GM21717 (cell line): Measurements from ENCODE around the gene ATAD2B.
"Not testable (repeated sequence)": the region's sequence is repeated elsewhere in the genome, so short reads cannot be mapped to it uniquely, and the experiment has no call there.

Experiments used
- ATAC-seq: cut with Tn5 transposase; IDR thresholded peaks from one replicate; pipeline ENCODE4 v1.9.1; 2021; ENCODE audit warnings: mild to moderate bottlenecking, moderate library complexity; ENCODE audit not compliant: unreplicated experiment

ATAD2B gene

DNA sequence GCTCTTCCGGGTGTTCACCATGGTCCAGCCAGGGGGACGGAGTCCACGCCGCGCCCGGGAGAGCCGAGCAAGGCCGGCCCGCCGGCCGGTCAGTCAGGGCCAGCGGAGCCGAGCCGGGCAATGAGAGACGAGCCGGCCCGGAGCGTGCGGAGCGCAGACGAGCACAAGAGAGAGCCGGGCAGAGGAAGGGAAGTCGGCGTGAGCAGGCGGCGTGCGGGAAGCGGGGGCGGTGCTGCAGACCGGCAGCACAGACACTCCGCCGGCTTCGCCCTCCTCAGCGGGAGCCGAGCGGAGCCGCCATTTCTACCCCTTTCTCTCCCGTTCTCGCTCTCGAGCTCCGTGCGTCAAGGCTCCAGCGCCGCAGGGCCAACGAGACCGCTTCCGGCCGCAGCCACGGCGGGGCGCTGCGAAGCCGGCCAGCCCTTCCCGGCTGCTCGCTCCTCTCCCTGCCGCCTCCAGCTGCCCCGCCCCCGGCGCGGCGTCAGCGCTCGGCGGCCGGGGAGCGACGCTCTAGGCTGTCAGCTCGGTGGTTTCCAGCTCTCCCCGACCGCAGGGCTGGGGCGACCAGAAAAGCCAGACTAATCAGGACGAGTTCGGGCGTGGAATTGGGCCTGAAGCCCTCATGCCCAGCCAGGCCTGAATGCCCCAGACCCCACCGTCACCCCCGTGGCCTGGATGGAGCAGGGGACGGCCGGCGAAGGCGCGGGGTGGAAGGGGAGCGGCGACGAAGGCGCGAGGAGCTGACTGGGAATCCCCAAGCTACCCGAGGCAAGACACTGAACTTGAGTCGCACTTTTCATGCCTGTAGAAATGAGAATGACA, at the start of gene ATAD2B:
ATAD2B (minus strand) TSS at position 374 of the 822 bp plus-strand sequence; CDS start at position 21, 353 bp downstream.
- ATAC-seq = peak; percentile 72

DNA sequence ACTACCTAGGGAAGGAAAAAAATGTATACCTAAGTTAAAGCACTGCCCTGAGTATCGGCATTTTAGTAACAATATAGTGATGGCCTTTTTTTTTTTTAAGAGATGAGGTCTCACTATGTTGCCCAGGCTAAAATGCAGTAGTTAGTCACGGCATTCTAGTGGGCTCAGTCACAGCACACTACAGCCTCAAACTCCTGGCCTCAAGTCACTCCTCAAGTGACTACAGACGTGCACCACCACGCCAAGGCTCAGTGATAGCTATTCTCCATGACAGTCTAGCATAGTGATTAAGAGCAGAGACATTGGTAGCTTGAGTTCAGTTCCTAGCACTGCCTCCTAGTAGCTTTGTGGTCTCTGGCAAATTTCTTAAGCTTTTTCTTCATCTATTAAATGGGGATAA, 40.9 kb upstream of the ATAD2B start:
- no peak for ATAC-seq

DNA sequence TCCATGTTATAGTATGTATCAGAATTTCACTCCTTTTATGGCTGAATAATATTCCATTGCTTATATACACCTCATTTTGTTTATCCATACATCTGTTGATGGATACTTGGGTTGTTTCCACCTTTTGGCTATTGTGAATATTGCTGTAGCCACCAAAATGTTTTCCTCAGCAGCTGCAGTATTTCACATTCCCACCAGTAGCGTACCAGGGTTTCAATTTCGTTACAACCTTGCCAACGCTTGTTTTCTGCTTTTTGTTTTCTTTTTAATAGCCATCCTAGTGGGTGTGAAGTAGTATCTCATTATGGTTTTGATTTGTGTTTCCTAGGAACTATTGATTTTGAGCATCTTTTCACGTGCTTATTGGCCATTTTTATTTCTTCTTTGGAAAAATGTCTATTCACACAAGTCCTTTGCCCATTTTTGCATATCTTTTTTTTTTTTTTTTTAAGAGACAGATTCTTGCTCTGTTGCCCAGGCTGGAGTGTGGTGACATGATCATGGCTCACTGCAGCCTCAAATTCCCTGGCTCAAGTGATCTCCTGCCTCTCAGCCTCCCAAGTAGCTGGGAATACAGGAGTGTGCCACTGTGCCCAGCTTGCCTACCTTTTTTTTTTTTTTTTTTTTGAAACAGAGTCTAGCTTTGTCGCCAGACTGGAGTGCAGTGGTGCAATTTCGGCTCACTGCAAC, 27.5 kb upstream of the ATAD2B start:
- ATAC-seq = no peak

DNA sequence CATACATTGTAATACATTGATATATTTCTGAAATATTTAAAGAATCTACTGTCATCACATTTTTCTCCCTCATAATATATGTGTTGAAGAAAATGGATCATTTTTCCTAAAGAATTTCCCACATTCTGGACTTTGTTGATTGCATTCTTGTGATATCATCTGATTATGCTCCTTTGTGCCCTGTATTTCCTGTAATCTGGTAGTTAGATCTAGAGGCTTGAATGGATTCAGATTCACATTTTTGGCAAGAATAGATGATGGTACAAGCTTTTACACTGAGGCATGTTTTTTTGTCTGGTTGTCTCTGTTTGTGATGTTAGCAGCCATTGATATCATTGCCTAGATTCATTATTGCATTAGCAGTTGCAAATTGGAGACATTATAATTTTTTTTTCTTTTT, 26.7 kb upstream of the ATAD2B start:
- no peak for ATAC-seq

DNA sequence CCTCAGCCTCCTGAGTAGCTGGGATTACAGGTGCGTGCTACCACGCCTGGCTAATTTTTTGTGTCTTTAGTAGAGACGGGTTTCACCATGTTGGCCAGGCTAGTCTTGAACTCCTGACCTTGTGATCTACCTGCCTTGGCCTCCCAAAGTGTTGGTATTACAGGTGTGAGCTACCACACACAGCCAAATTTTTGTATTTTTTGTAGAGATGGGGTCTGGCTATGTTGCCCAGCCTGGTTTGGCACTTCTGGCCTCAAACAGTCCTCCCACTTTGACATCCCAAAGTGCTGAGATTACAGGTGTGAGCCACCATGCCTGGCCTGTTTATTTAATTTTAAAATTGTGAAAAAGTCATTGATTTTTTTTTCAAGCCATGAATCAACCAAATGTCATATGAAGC, 25.6 kb upstream of the ATAD2B start:
- ATAC-seq = not testable (repeated sequence)

DNA sequence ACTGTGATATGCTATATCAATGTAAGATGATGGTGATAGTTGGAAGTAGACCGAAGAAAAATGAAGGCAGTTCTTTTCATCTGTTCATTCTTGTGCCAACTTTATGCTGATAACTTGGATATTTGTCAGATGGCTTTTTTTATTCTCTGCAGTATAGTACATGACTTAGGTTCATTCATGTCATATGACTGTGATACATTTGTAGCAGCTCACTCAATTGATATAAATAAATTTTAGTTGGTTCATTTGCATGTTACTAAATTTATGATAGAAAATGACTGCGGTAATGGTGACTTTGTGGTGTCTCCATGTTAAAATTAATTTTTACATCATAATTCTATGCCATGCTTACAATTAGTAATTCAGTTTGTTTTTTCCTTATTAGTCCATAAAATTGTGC, 20.4 kb upstream of the ATAD2B start:
- ATAC-seq = no peak

DNA sequence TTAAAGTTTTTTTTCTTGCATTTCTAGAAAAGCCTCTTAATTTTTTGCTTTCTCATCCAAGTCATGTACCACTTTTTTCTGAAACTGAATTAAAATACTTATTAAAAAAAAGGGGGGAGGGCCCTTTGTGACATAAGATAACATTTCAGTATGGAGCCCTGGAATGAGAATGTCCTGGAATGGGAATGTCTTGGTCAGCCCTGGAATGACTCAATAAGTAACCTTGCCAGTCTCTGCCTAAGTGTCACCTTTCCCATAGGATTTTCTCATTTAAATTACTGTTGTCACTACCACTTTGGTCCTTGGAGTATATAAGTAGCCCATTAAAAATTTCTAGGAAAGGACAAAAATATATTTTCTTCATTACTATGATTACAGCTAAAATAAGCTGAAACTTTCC, 18.1 kb upstream of the ATAD2B start:
- no peak for ATAC-seq

DNA sequence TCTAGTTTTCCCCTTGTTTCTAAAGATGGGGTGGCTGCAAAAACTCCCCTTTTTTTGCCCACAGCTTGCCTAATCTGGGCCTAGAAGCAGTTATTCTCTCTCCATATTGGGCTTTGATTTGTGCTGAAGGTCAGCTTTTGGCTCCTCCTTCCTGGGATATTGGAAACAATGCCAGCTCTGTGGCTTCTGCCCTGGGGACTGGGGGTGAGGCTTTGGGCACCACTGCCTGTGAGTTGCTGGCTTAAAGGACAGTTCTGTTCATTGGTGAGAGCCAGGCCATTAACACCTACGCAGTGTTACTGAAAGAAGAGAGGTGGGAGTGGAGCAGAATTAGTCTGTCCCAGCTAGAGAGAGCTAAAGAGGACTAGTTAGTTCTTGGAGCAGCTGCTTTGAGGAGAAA, 17.6 kb upstream of the ATAD2B start:
- ATAC-seq = no peak

DNA sequence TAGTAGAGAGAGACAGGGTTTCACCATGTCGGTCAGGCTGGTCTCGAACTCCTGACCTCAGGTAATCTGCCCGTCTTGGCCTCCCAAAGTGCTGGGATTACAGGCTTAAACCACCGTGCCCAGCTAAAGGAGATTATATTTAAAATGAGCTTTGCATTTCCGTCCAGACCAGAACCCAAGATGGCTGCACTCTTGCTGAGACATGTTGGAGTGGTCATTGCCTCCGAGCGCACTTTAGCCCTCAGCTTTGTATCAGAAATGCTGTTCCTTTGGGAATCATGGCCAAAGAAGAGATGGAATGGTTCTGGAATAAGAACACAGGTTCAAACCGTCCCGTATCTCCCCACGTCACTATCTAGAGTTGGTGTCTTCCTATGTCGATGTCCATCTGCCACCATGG, 16.7 kb upstream of the ATAD2B start:
- ATAC-seq = no peak

DNA sequence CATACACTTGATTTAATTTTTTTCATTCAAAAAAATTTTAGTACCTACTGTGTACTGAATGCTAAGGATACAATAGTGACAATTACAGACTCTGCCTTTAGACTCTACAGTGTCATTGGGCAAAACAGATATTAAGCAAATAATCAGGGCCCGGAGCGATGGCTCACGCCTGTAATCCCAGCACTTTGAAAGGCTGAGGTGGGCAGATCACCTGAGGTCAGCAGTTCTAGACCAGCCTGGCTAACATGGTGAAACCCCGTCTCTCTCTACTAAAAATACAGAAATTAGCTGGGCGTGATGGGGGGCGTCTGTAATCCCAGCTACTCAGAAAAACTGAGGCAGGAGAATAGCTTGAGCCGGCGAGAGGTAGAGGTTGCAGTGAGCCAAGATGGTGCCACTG, 14.7 kb upstream of the ATAD2B start:
- ATAC-seq = no peak

DNA sequence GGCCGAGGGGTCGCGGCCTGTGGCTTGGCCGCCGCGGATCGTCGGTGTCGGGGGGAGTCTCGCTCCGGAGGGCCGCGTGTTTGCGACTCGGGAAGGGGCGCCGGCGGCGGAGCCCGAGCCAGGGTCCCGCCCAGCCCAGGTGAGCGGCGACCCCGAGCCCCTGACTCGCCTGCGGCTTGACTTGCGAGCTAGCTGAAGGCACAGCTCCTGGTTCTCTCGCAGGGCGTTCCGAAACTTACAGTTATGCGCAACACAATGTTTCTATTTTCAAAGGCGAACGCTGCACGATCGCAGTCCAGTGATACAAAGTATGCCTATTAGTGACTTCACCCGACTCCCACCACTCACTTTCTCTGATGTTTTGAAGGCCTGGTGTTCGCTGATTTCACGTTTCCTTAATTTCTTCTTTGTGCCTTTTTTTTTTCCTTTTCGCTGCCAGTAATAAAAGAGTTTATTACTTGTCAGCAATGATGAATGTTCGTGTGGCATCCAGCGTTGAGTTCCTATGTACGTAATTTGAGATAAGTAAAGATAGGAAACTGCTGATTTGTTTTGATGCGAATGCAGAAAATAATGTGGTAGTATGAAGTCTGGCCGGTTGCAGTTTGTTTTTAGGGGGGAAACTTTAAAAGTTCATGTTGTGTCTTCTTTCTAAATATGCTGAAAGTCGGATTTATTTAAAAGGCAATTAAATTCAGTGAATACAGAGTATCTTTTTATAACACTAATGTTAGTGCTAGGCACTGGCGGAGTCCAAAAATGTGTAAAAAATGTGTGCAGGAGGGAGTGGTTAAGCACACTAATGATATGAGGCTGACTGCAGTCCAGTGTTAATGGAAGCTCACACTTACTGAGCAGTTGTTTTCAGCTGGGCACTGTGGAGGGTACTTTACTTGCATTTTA, 14.0 kb upstream of the ATAD2B start:
- ATAC-seq = peak; percentile 62

DNA sequence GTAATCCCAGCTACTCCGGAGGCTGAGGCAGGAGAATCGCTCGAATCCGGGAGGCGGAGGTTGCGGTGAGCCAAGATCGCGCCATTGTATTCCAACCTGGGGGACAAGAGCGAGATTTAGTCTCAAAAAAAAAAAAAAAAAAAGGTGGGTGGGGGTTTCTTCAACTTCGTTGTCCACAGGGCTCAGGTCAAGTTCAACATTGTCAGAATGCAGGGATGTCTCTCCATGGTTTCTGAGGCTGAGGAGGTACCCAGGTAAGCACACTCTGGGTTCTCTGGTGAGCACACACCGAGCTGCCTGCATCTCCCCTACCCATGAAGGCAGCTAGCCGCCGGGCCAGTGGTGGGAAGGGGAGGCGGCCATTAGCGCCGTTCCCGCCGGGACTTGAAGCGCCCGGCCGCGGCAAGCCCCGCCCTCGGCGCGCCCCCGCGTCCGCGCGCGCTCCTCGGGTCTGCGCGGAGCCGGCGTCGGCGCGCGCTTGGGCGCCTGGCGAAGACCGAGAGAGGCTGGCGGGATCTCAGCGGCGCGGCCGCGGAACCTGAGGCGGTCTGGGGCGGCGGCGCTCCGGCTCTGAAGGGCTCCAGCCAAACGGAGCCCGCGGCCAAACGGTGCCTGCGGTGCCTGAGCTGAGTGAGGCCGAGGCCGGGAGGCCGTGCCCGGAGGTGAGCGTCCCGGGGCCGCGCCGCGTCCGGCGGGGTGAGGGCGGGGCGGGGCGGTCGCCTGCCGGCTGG, 13.2 kb upstream of the ATAD2B start, which contains the start of gene UBXN2A:
UBXN2A (plus strand) TSS at position 477 of the 731 bp plus-strand sequence. CDS start 17,852 bp downstream, outside the sequence.
- peak; percentile 68 for ATAC-seq

DNA sequence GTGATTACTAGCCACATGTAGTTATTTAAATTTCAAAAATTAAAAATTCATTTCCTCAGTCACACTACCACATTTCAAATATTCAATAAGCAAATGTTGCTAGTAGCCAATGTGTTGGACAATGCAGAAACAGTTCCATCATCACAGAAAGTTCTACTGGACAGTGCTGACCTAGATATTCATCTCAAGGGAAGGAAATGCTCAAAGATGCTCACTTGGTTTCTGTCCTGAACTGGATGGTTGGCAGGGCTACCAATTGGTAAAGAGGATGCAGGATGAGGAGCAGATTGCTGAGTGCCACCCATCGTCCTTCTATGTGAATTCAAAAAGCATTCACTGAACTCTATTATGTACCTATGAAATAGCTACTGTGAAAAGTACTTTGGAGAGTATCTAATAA, 7.3 kb upstream of the ATAD2B start:
- no peak for ATAC-seq

DNA sequence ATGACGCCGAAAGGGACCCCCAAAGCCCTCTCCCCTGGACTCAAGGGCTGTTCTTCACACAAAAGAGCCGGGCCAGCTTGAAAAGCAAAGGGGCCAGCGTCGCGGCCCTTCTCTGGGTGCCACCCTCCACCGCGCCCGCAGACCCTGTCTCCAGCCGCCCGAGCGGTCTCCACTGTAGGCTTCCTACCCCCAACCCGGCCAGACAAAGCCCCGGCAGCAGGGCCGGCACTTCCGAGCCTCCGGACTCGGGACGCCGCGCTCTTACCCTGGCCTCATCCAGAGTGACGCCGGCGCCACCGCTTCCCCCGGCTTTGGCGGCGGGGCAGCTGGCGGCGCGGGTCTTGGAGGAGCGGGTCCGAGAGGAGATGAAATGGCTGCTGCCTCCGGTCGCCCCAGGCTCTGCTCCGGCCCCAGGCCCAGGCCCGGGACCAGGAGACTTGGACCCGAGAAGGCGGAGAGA, 603 bp downstream of the ATAD2B start:
- ATAC-seq = peak; percentile 28

DNA sequence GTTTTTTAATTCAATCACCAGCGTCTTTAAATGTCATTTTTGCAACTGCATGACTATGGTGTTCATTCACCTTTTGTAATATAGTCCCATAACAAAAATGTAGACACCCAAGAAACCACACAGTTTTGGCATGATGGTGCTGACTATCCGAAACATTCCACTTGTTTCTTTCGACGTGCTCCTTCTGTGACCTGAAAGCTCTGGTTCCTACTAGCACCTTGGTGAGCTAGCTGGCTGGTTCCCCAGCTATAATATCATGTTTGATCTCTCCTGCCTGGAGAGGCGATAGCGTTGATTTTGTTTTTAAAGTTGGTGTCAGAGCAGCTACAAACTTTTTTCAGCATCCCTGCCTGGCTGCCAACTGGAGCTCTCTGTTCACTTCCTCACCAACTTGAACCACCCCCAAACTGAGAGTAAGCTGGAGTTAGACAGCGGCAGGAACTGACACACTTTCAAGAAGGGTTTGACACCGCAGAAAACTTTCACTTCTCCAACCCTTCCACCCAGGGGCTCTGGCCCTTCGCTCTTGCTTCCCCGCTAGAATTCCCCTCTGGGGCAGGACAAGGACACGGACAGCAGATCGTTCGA, 1.1 kb downstream of the ATAD2B start:
- peak; percentile 67 for ATAC-seq

DNA sequence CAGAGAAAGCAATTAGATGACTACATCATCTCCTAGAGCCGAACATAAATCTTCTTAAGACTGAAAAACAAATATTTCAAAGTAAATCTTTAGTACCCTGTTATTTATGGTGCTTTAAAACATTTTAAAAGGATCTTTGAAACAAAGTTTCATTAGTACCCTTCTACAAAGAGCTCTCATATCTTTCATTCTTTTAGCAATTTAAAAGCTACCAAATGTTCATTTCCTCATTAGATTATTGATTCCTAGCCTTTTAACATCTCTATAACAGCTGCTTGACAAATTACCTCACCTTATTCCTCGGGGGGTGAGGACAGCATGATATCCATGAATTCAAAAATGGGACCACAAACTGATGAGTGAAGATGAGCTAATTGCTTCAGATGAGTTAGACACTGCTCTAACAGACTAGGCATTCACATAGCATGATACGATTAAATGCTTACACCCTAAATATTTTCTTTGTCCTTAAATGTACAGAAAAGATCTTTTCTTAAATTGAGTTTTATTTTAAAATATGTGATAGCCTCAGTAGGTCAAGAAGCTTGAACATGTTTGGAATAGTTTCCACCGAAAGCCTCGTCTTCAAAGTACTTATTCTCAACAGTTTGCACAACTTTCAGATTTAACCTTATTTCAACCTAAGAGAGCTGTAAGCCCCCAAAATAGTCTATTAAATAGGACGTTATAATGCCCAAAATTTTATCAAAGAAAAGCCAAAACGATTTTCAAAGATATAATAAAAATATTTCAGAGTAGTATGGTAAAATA, 2.1 kb downstream of the ATAD2B start:
- ATAC-seq = no peak

DNA sequence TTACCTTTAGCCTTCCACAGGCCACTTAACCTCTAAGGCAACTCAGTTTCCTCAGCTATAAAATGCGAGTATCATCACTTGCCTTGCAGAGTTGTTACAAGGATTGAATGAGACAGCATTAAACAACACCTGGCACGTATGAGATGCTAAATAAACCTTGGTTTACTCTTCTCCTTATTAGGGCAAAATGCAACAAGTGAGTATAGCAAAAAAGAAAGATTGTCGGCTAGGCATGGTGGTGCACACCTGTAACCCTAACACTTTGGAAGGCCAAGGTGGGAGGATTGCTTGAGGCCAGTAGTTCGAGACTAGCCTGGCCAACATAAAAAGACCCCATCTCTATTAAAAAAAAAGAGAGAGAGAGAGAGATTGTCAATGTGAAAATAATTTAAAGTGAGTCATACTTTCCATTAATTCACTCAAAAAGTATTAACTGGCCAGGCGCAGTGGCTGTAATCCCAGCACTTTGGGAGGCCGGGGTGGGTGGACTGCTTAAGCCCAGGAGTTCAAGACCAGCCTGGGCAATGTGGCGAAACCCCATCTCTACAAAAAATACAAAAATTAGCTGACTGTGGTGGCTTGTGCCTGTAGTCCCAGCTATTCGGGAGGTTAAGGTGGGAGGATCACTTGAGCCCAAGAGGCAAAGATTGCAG, 8.0 kb downstream of the ATAD2B start:
- no peak for ATAC-seq

DNA sequence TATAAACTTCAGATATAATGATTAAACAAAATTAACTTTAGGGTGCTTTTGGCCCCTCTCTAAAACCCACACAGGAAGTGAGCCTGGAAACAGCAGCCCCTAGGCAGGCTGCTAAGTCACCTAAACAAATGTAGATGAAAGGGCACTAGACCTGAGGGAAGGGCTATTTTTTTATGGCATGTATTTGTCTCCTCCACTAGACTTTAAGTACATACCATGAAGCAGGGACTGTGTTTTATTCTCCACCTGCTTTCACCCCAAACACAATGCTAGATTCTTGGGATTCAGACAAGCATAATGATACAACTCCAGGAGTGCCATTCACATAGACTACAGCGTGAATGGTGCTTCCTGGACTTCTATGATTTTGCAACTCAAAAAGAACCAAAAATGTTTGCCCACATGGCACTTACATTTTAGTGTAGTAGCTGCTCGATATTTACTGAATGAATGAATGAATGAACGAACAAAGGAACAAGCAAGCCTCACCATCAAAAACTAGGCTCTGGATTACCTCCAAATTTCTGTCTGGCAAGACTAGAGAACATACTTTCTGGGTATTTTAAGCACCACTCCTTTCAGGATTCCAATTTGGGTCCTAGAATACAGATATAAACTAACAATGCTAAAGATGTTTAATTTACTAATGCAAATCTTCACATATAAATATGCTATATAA, 10.1 kb downstream of the ATAD2B start:
- ATAC-seq = no peak
